ENCODE measurements around the gene RALGPS1.

RALGPS1 gene

DNA sequence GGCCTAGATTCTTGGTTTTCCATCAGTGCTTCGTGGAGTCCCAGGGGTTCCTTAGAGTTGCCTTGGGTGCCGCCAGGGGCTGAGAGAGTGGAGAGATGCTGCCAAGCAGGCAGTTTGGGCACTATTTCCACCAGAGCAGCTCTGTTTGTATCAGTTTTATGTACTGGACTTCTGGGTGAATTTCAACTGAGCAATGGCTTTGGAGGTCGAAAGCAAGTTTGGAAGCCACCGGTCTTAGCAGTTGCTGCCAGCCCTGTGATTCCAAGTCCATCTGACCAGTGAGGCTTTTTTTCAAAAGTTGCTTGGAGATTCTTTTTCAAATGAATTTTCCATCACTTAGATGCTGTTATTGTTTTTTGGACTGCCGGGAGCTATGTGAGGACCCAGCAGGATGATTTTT, 139.4 kb downstream of the RALGPS1 start:
- no peak for DNase-seq

GRCh38 chr9:127055745-127056402, 141.3 kb downstream of the RALGPS1 start:
- DNase-seq = peak in 1 of 14 donors; percentile 79

- DNase-seq = no peak
These were observed 141.9 kb downstream of the RALGPS1 start for GRCh38 chr9:127056446-127056845.

GRCh38 chr9:127058011-127058644, 143.5 kb downstream of the RALGPS1 start:
- peak in 11 of 14 donors; percentile 40 to 88 (median 63) for DNase-seq

GRCh38 chr9:127058645-127059021, 144.1 kb downstream of the RALGPS1 start:
- no peak for DNase-seq

DNA sequence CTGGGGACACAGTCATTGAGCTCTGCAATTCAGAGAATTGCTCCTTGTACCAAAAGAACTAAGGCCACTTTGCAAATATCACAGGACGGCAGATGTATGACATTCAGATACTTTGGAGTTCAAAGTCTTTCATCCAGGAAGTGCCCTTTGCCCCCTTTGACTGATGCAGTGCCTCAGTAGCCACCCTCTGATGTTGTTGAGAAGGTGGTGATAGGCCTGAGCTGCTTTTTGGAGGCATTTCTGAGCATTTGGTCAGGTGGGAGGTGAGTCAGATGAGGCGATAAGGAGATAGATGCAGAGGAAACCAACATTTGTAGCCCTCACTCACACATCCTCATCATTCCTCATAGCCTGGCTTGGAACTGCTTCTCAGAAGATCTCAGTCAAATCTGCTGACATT, 144.4 kb downstream of the RALGPS1 start:
- DNase-seq = no peak

GRCh38 chr9:127059765-127060361, 145.3 kb downstream of the RALGPS1 start:
- no peak for DNase-seq

DNA sequence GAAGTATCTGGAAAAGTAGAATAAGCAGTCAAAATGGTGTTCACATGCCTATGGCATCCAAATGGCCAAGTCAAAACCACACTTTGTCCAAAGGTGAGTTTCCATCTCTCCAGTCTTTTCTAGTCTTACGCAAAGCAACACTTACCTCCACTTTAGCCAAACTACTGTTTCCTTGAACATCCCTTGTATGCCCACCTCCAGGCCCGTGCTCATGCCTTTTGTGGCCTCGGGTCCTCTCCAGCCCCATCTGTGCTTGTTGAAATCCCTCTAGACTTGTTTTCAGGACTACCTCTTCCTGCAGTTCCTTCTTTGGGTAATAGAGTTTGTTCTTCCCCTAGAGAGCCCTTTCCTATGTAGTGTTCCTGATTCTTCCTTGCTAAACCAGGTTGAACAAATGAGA, 146.8 kb downstream of the RALGPS1 start:
- no peak for DNase-seq

DNA sequence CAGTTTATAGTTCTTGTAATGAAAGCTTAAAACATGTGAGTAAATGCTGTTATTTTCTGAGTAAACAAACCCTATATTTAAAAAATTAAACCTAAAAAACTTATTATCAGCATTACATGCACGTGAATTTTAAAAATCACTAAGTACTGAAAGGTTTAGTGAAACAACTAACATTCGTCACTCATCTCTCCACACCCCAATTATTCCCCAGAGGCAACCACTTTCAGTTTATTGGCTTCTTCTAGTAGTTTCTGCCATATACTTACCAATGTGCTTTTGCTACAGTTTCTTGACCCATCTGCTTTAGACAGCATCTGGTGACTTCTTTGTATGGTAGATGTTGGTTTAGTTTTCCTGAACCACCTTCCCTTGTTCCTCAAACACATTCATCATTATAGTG, 149.8 kb downstream of the RALGPS1 start:
- no peak for DNase-seq

GRCh38 chr9:127065592-127065991, 151.0 kb downstream of the RALGPS1 start:
- DNase-seq = no peak

DNA sequence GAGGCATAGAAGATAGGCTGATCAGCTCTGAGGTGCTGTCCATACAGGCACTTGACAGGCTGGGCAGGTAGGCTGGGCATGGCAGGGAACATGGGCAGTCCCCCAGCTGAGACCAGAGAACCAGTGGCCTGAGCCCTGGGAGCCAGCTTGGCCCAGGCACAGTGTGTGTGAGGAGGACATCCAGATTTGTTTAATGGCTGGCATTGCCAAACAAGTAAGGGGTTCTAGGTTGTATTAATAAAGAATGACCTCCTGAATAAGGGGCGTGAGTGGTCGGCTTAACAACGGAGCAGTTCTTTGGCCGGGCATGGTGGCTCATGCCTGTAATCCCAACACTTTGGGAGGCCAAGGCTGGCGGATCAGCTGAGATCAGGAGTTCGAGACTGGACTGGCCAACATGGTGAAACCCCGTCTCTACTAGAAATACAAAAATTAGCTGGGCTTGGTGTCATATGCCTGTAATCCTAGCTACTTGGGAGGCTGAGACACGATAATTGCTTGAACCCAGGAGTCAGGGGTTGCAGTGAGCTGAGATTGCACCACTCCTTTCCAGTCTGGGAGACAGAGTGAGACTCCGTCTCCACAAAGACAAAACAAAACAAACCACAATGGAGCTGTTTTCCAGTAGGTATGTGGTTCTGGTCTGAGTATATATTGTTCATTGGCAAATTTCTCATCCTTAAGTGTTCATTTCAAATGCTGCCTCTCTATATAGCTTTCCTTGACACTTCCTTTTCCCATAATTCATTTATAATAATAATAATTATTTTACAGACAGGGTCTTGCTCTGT, 151.7 kb downstream of the RALGPS1 start:
- no peak for DNase-seq

GRCh38 chr9:127066851-127067136, 152.2 kb downstream of the RALGPS1 start:
- no peak for DNase-seq

GRCh38 chr9:127067603-127068220, 153.1 kb downstream of the RALGPS1 start:
- DNase-seq = no peak

- peak in 5 of 14 donors; percentile 36 to 82 (median 50) for DNase-seq
These were observed 160.3 kb downstream of the RALGPS1 start for GRCh38 chr9:127074561-127075548.

- no peak for DNase-seq
These were observed 161.2 kb downstream of the RALGPS1 start for GRCh38 chr9:127075624-127076372.

DNA sequence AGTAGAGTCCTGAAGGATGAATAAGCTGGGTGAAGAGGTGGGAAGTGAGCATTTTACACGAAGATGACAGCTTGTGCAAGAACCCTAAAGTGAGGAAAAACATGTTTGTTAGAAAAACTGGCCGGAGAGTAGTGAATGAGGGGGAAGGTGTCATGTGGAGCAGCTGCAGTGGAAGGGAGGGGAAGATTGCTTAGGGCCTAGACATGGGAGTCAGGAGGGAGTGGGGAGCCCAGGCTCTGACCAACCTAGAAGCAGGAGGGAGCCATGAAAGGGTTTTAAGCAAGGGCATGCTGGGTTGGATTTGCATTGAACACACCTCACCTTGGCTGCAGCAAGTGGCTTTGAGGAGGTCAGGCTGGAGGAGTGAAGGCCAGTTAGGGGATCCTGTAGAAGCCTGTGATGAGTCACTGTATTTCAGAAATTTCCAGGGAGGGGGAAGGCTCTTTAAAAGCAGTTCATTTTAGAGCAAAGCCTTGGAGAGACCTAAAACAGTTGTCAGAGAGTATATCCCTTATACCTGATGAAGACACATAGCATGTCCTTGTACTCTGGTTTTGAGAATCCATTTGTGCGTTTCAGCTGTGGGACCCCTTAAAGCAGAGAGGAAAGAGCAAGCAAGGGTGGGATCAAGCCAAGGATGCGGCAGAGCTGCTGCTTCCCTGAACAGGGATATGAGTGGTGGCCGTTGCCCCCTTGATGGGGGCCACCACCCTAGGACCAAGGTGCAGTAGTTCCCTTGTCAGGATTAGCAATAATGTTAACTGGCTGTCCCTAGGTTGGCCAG, 162.5 kb downstream of the RALGPS1 start:
- DNase-seq = no peak

DNA sequence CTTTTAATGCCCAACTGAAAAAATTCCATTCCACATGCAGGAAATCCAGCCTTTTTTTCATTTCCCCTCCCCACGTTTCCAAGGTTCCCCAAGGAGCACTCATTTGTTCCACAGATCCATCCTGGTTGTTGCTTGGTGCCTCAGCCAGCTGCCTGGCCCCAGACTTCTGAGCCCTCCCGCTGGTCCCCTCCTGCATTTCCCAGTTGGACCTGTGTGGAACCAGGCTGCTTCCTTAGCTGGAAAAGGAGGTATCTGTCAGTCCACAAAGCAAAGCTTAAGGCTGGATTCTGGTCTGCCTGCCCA, 163.0 kb downstream of the RALGPS1 start:
- DNase-seq = no peak

DNA sequence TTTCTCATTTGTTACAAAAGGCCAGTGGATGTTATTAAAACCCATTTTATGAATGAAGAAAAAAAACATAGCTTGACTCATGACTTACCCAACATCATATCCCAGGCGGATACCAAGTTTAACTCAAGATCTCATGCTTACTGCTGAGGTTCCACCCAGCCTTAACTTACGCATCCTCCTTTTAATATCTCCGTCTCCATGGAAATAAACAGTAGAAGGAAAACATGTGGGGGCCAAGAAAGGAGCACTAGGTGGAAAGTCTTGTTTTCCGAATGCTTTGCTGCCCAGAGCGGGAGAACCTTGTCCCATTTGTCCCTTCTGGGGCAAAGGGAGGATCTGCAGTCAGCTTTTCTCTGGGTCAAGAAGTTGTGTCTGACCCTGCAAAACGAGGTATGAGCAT, 163.8 kb downstream of the RALGPS1 start:
- no peak for DNase-seq

DNA sequence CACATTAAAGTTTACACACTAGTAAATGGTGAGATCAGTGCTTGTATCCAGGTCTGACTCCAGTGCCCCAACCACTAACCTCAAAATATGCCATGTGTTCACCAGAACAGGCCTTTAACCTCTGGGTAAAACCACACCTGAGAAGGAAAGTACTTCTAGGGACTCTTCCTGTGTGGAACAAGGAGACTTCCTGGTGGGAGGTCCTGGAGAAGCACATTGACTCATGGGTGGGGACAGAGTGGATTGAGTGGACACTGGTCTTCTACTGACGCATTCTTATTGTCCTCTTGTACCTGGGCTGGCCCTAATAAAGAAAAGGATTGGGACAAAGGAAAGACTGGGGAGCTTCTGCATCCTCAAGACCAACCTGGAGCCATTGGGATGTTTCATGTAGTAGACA, 164.4 kb downstream of the RALGPS1 start:
- no peak for DNase-seq

- DNase-seq = no peak
These were observed 165.0 kb downstream of the RALGPS1 start for GRCh38 chr9:127079446-127080140.

All from C1 segment of cervical spinal cord (tissue), 14 donors.